NT2/D1 (cell line): ENCODE data around the gene NEMP2.

Experiments
- SUZ12 ChIP-seq: IDR thresholded peaks from 2 replicates; pipeline ENCODE4 v1.6.1; 2011; ENCODE audit not compliant: insufficient read length, insufficient read depth; ENCODE audit errors: extremely low read depth
- YY1 ChIP-seq: IDR thresholded peaks from 2 replicates; pipeline ENCODE4 v1.6.1; 2011; ENCODE audit not compliant: insufficient read length, insufficient read depth
- ZNF274 ChIP-seq: IDR thresholded peaks from 2 replicates; pipeline ENCODE4 v1.6.1; 2011; ENCODE audit warnings: mild to moderate bottlenecking, low read depth, low read length

- TF ChIP-seq YY1 (no peak), ZNF274 (no peak), SUZ12 (no peak)
Observed at GRCh38 chr2:190481339-190481738, 53.2 kb downstream of the NEMP2 start.
